ENCODE results near the gene UBE2QL1. TPM values are rescaled to one million over a fixed set of nuclear protein-coding genes. Genes with fewer than 3 reads are reported as not detected.

The UBE2QL1 gene
- total RNA-seq, 4 donors from 2014 or later, result 0.22 to 1.0 (median 0.50) TPM

GRCh38 chr5:6491196-6491918, 42.7 kb downstream of the UBE2QL1 start:
- Histone ChIP-seq H3K27ac (no peak overlapping the region), H3K9me3 (no peaks in the 10 kb centered on the region), H3K27me3 (no peaks in the 10 kb centered on the region), H3K4me1 (peaks cover 0 to 22% (median 6%) of the 10 kb centered on the region in 4 donors), H3K36me3 (no peaks in the 10 kb centered on the region), H3K4me3 (no peak overlapping the region)
- no peak for DNase-seq (ENCODE audit: low spot score in 2 of 2)
- 85% methylated on average over 32 of the region's 32 CpGs for WGBS, 2 donors
- no peak for TF ChIP-seq CTCF (IDR thresholded peaks at IDR 0.05)
- TF ChIP-seq POLR2A (IDR thresholded peaks at IDR 0.05), result no peak
- no peak for TF ChIP-seq EP300 (IDR thresholded peaks at IDR 0.05)

- Histone ChIP-seq H3K27ac (no peak overlapping the region), H3K36me3 (no peaks in the 10 kb centered on the region), H3K9me3 (no peaks in the 10 kb centered on the region), H3K4me3 (no peak overlapping the region), H3K27me3 (no peaks in the 10 kb centered on the region), H3K4me1 (peaks cover 0 to 18% (median 6%) of the 10 kb centered on the region in 4 donors)
- no peak for DNase-seq (ENCODE audit: low spot score in 2 of 2)
- TF ChIP-seq POLR2A (IDR thresholded peaks at IDR 0.05) (no peak), CTCF (IDR thresholded peaks at IDR 0.05) (no peak), EP300 (IDR thresholded peaks at IDR 0.05) (no peak)
- WGBS, 2 donors, result 89 to 92% methylated on average over 13 of the region's 13 CpGs
Measured at GRCh38 chr5:6491919-6492290, 43.2 kb downstream of the UBE2QL1 start.

GRCh38 chr5:6492934-6493333, 44.3 kb downstream of the UBE2QL1 start:
- 86 to 95% methylated on average over 4 of the region's 4 CpGs for WGBS, 2 donors
- TF ChIP-seq CTCF (IDR thresholded peaks at IDR 0.05), result no peak
- no peak for TF ChIP-seq EP300 (IDR thresholded peaks at IDR 0.05)
- no peak for TF ChIP-seq POLR2A (IDR thresholded peaks at IDR 0.05)
- Histone ChIP-seq H3K4me3 (no peak overlapping the region), H3K4me1 (peaks cover 0 to 8% (median 4%) of the 10 kb centered on the region in 4 donors), H3K36me3 (no peaks in the 10 kb centered on the region), H3K27ac (no peak overlapping the region), H3K27me3 (no peaks in the 10 kb centered on the region), H3K9me3 (no peaks in the 10 kb centered on the region)
- DNase-seq (ENCODE audit: low spot score in 2 of 2), result no peak

- DNase-seq (ENCODE audit: low spot score in 2 of 2), result no peak
- Histone ChIP-seq H3K4me3 (no peak overlapping the region), H3K36me3 (no peaks in the 10 kb centered on the region), H3K27me3 (no peaks in the 10 kb centered on the region), H3K4me1 (no peaks in the 10 kb centered on the region), H3K27ac (no peak overlapping the region), H3K9me3 (no peaks in the 10 kb centered on the region)
- TF ChIP-seq EP300 (IDR thresholded peaks at IDR 0.05), result no peak
- WGBS, 2 donors, result 92 to 96% methylated on average over 9 of the region's 9 CpGs
Measured at GRCh38 chr5:6493681-6494454, 45.2 kb downstream of the UBE2QL1 start.

- Histone ChIP-seq H3K4me1 (no peaks in the 10 kb centered on the region), H3K27ac (no peak overlapping the region), H3K27me3 (no peaks in the 10 kb centered on the region), H3K9me3 (no peaks in the 10 kb centered on the region), H3K36me3 (no peaks in the 10 kb centered on the region), H3K4me3 (no peak overlapping the region)
- no peak for TF ChIP-seq EP300 (IDR thresholded peaks at IDR 0.05)
- TF ChIP-seq POLR2A (IDR thresholded peaks at IDR 0.05), result no peak
- TF ChIP-seq CTCF (IDR thresholded peaks at IDR 0.05), result no peak
- 86 to 92% methylated on average over 4 to 5 of the region's 5 CpGs for WGBS, 2 donors
- DNase-seq (ENCODE audit: low spot score in 2 of 2), result no peak
Measured at GRCh38 chr5:6494939-6495338, 46.3 kb downstream of the UBE2QL1 start.

Measured in tibial nerve (tissue), 4 donors.